Measurements from ENCODE around the gene RAMP2. TPM values are rescaled to one million over a fixed set of nuclear protein-coding genes. Genes with fewer than 3 reads are reported as not detected.

RAMP2 gene
- total and polyA plus RNA-seq, 2 of the 4 experiments (the other 2 are of a cell fraction) = 0.18 to 2.5 TPM

DNA sequence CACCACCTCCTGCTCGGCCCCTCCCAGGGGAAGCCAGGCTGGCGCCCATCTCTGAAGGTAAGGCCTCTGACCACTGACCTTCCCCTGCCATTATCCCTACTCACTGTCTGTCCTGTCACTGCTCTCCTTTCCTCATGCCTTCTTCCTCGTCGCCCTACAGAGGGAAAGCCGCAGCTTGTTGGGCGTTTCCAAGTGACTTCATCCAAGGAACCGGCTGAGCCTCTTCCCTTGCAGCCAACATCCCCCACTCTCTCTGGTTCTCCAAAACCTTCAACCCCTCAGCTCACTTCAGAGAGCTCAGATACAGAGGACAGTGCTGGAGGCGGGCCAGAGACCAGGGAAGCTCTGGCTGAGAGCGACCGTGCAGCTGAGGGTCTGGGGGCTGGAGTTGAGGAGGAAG, 34.4 kb downstream of the RAMP2 start:
- H3K36me3 ChIP-seq (ENCODE audit: control insufficient read depth, insufficient read depth, low read length) = peaks cover 4% of the 10 kb centered on the region; the same call in 1 of the 2 replicates
- no peak overlapping the region for H3K56ac ChIP-seq (ENCODE audit: extremely low read depth, insufficient read depth, low read length)
- DNase-seq (no peak), ATAC-seq (ENCODE audit: low read depth) (no peak)
- no peak overlapping the region for H4K91ac ChIP-seq (ENCODE audit: insufficient read depth, low read depth, low read length)
- H2AFZ ChIP-seq (replicated peaks; ENCODE audit: low read length, poor library complexity) = no peak overlapping the region
- no peaks in the 10 kb centered on the region for H4K20me1 ChIP-seq (ENCODE audit: insufficient read depth, low read length)
- no peak overlapping the region for H3K4me2 ChIP-seq (ENCODE audit: low read depth, low read length)
- no peak overlapping the region for H2BK15ac ChIP-seq (ENCODE audit: low read depth, low read length)
- H3K9ac ChIP-seq (ENCODE audit: low read depth, low read length) = no peak overlapping the region
- no peak overlapping the region for H2BK20ac ChIP-seq (ENCODE audit: low read depth, low read length)
- no TSS peak for BruUV-seq (replicated peaks)
- no peak overlapping the region for H4K8ac ChIP-seq (ENCODE audit: low read depth in 2 of 2, low read length in 2 of 2)
- peaks cover 19% of the 10 kb centered on the region for H3K9me1 ChIP-seq (ENCODE audit: insufficient read depth, low read length)
- CTCF ChIA-PET = no interaction called here
- dilution Hi-C loops (cut with HindIII; ENCODE audit: low sequenced_read_pairs, unreplicated experiment) = no loop called here
- no peak overlapping the region for H2AK5ac ChIP-seq (ENCODE audit: low read depth, low read length)
- H2BK5ac ChIP-seq (ENCODE audit: low read depth, low read length, poor library complexity, severe bottlenecking) = no peak overlapping the region
- H3K27ac ChIP-seq (ENCODE audit: insufficient read depth, low read length) = no peak overlapping the region
- H2AK9ac ChIP-seq (replicated peaks; ENCODE audit: low read depth, low read length, poor library complexity) = peak overlapping the region; percentile 57
- TF ChIP-seq ELK1 (IDR thresholded peaks at IDR 0.05; ENCODE audit: borderline replicate concordance, low read depth, low read length) (no peak), FOS (IDR thresholded peaks at IDR 0.05; ENCODE audit: low read depth, low read length) (no peak), RAD21 (IDR thresholded peaks at IDR 0.05; ENCODE audit: low read length) (no peak), MAZ (IDR thresholded peaks at IDR 0.05; ENCODE audit: borderline replicate concordance, low read depth, low read length) (no peak), POLR2A (IDR thresholded peaks at IDR 0.05; ENCODE audit: low read depth, low read length) (no peak), RFX5 (IDR thresholded peaks at IDR 0.05; ENCODE audit: low read depth, low read length) (no peak), NFE2L2 (IDR thresholded peaks at IDR 0.05; ENCODE audit: low read depth, low read length) (no peak), CEBPB (IDR thresholded peaks at IDR 0.05; ENCODE audit: low read depth, low read length) (no peak), CHD1 (IDR thresholded peaks at IDR 0.05; ENCODE audit: low read depth, low read length) (no peak), MXI1 (IDR thresholded peaks at IDR 0.05; ENCODE audit: borderline replicate concordance, low read depth, low read length) (no peak)
- TF ChIP-seq, protein P1, sequence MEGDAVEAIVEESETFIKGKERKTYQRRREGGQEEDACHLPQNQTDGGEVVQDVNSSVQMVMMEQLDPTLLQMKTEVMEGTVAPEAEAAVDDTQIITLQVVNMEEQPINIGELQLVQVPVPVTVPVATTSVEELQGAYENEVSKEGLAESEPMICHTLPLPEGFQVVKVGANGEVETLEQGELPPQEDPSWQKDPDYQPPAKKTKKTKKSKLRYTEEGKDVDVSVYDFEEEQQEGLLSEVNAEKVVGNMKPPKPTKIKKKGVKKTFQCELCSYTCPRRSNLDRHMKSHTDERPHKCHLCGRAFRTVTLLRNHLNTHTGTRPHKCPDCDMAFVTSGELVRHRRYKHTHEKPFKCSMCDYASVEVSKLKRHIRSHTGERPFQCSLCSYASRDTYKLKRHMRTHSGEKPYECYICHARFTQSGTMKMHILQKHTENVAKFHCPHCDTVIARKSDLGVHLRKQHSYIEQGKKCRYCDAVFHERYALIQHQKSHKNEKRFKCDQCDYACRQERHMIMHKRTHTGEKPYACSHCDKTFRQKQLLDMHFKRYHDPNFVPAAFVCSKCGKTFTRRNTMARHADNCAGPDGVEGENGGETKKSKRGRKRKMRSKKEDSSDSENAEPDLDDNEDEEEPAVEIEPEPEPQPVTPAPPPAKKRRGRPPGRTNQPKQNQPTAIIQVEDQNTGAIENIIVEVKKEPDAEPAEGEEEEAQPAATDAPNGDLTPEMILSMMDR (conservative IDR thresholded peaks at IDR 0.05; ENCODE audit: low read depth, low read length) = no peak
- peaks cover 20 to 39% of the 10 kb centered on the region in 2 experiments for H3K79me1 ChIP-seq (ENCODE audit: low read depth in 1 of 2, low read length in 2 of 2)
- POLR2A ChIA-PET (ENCODE audit: unreplicated experiment) = interaction anchor here (1.0 kb wide), 1 partner anchor 29 kb away, joined by 3 read pairs; the partner anchor contains the start of gene BECN1
- no peak overlapping the region for H3K4ac ChIP-seq (ENCODE audit: low read depth, low read length)
- no peaks in the 10 kb centered on the region for H3K9me3 ChIP-seq (ENCODE audit: control insufficient read depth, insufficient read depth, low read length)
- H4K5ac ChIP-seq (ENCODE audit: low read depth, low read length) = no peak overlapping the region
- H3K23ac ChIP-seq (ENCODE audit: low read depth, low read length) = no peak overlapping the region
- H3K27me3 ChIP-seq (ENCODE audit: control insufficient read depth, insufficient read depth, low read length) = no peaks in the 10 kb centered on the region
- H3K14ac ChIP-seq (replicated peaks; ENCODE audit: low read depth, low read length) = no peak overlapping the region
- in situ Hi-C loops (cut with MboI; ENCODE audit: low sequenced_read_pairs) = no loop called here
- H3K18ac ChIP-seq (ENCODE audit: low read depth, low read length) = no peak overlapping the region
- H3K4me3 ChIP-seq (ENCODE audit: insufficient read depth, low read depth, low read length) = no peak overlapping the region
- no peak overlapping the region for H2BK120ac ChIP-seq (ENCODE audit: low read depth, low read length)
- H3K4me1 ChIP-seq (ENCODE audit: control insufficient read depth, insufficient read depth, low read length) = peaks cover 7% of the 10 kb centered on the region
- WGBS, 2 experiments (ENCODE audit: extremely low coverage in 2 of 2, insufficient read length in 1 of 2) = 97% methylated on average over 9 of the region's 10 CpGs; no CpG with 5 or more reads in 1 of the 2 experiments
- intact Hi-C loops (cut with micrococcal nuclease) = no loop called here
